Activated T-helper 9 cell treated with anti-CD3 and anti-CD28 coated beads, Interleukin-2, amount 50 U/mL, for 16 hours (primary cell): Measurements from ENCODE around the gene RAMP2.
"Not testable (repeated sequence)": the region's sequence is repeated elsewhere in the genome, so short reads cannot be mapped to it uniquely, and the experiment has no call there.

ENCODE experiments used
- DNase-seq: peaks from one replicate; pipeline ENCODE4 v3.0.0-alpha.2; 2020; ENCODE audit warnings: low read depth

The RAMP2 gene

GRCh38 chr17:42769964-42770363, 8.9 kb downstream of the RAMP2 start:
- not testable (repeated sequence) for DNase-seq

- DNase-seq = no peak
Measured at GRCh38 chr17:42772945-42773289, 11.9 kb downstream of the RAMP2 start.

- peak; percentile 64 for DNase-seq
Measured at GRCh38 chr17:42773290-42774035, 12.4 kb downstream of the RAMP2 start, which contains the start of gene VPS25. Gene VPS25, plus strand, starts transcription at chr17:42773449. Its CDS starts 27 bp downstream, at chr17:42773476.

- DNase-seq = no peak
Measured at GRCh38 chr17:42774066-42774745, 13.2 kb downstream of the RAMP2 start.

- DNase-seq = no peak
Measured at GRCh38 chr17:42775534-42776098, 14.6 kb downstream of the RAMP2 start.

GRCh38 chr17:42778570-42778969, 17.5 kb downstream of the RAMP2 start:
- no peak for DNase-seq

- no peak for DNase-seq
Measured at GRCh38 chr17:42779304-42779935, 18.4 kb downstream of the RAMP2 start.

- no peak for DNase-seq
Measured at GRCh38 chr17:42779936-42780850, 19.2 kb downstream of the RAMP2 start, which contains the start of gene WNK4. Gene WNK4, plus strand, starts transcription at chr17:42780610. Its CDS starts 89 bp downstream, at chr17:42780699.

GRCh38 chr17:42780851-42781638, 20.0 kb downstream of the RAMP2 start:
- DNase-seq = no peak

- DNase-seq = no peak
Measured at GRCh38 chr17:42781639-42782165, 20.7 kb downstream of the RAMP2 start.

- no peak for DNase-seq
Measured at GRCh38 chr17:42782166-42783061, 21.4 kb downstream of the RAMP2 start.

- DNase-seq = no peak
Measured at GRCh38 chr17:42783062-42783790, 22.2 kb downstream of the RAMP2 start.

- DNase-seq = no peak
Measured at GRCh38 chr17:42783791-42784138, 22.7 kb downstream of the RAMP2 start.

- no peak for DNase-seq
Measured at GRCh38 chr17:42784409-42784808, 23.4 kb downstream of the RAMP2 start.

- no peak for DNase-seq
Measured at GRCh38 chr17:42784811-42785592, 24.0 kb downstream of the RAMP2 start.

GRCh38 chr17:42787266-42787665, 26.2 kb downstream of the RAMP2 start:
- no peak for DNase-seq

- no peak for DNase-seq
Measured at GRCh38 chr17:42791948-42792347, 30.9 kb downstream of the RAMP2 start.

GRCh38 chr17:42792545-42792944, 31.5 kb downstream of the RAMP2 start:
- no peak for DNase-seq
